ENCODE data around the gene RGR.

- TF ChIP-seq POU2F2 (IDR thresholded peaks at IDR 0.05; ENCODE audit: low read depth, low read length) (no peak), POLR2A (IDR thresholded peaks at IDR 0.05; ENCODE audit: low read depth, low read length) (no peak), TAF1 (IDR thresholded peaks at IDR 0.05; ENCODE audit: low read depth, low read length) (no peak), POLR2AphosphoS5 (IDR thresholded peaks at IDR 0.05; ENCODE audit: low read depth, low read length) (no peak), PAX5 (IDR thresholded peaks at IDR 0.05; ENCODE audit: insufficient read depth, low read length, severe bottlenecking) (no peak)
Measured at GRCh38 chr10:84267503-84268126, 22.8 kb downstream of the RGR start.

Measured in GM12891 (cell line).